Gastrocnemius medialis (tissue), 4 donors: ENCODE data around the gene SLC12A6. TPM values are rescaled to one million over a fixed set of nuclear protein-coding genes. Genes with fewer than 3 reads are reported as not detected.
"Not testable (repeated sequence)": the region's sequence is repeated elsewhere in the genome, so short reads cannot be mapped to it uniquely, and the experiment has no call there.

Experiments
- ATAC-seq, 2 donors: fragments of 150-250 bp; one replicate each; pipeline ENCODE4 v1.9.1; 2016
- DNase-seq, 2 donors: peaks; one replicate each; pipeline ENCODE4 v3.0.0-alpha.2; 2019
- H3K27ac ChIP-seq, 4 donors: fragments of 200-600 bp; sonication (generic); 1 replicate in 1 of 4; 2 replicates in 3 of 4; pipeline ENCODE4 v1.5.1; 2016 to 2018; ENCODE audit warnings: mild to moderate bottlenecking in 2 of 4, moderate library complexity in 1 of 4
- H3K27me3 ChIP-seq, 3 donors: fragments of 200-600 bp; sonication (generic) in 2 of 3; 1 replicate in 1 of 3; 2 replicates in 2 of 3; pipeline versions ENCODE4 v1.5.1 to v1.6.0; 2016 to 2019; ENCODE audit warnings: mild to moderate bottlenecking in 1 of 3, moderate library complexity in 1 of 3
- H3K36me3 ChIP-seq, 2 donors: fragments of 200-600 bp; sonication (generic) in 1 of 2; one replicate each; pipeline ENCODE4 v1.5.1; 2017 to 2018
- H3K4me1 ChIP-seq, 2 donors: fragments of 200-600 bp; sonication (generic) in 1 of 2; one replicate each; pipeline ENCODE4 v1.5.1; 2016 to 2017; ENCODE audit warnings: mild to moderate bottlenecking in 2 of 2
- H3K4me3 ChIP-seq, 4 donors: fragments of 200-600 bp; sonication (generic) in 3 of 4; 1 replicate in 1 of 4; 2 replicates in 3 of 4; pipeline ENCODE4 v1.5.1; 2016 to 2019; ENCODE audit warnings: mild to moderate bottlenecking in 2 of 4
- H3K9me3 ChIP-seq, 3 donors: fragments of 200-600 bp; sonication (generic) in 2 of 3; 1 replicate in 1 of 3; 2 replicates in 2 of 3; pipeline ENCODE4 v1.5.1; 2016 to 2019
- POLR2A ChIP-seq, 2 donors: fragments of 450-650 bp; IDR thresholded peaks; one replicate each; pipeline ENCODE4 v1.6.1; 2017; ENCODE audit warnings: antibody characterized with exemption in 2 of 2, mild to moderate bottlenecking in 2 of 2, moderate library complexity in 2 of 2
- in situ Hi-C, 4 donors: fragments of 200-750 bp; cut with MboI; loops; one replicate each; pipeline versions ENCODE4 v1.15.0 to v1.8.0; 2017; ENCODE audit warnings: low sequenced_read_pairs in 4 of 4
- intact Hi-C: fragments of 100-400 bp; cut with DNase I; formaldehyde crosslinking; loops from one replicate; pipeline ENCODE4 v1.15.1; 2023; ENCODE audit warnings: low total_unique reads
- total RNA-seq, 4 donors: library from RNA; depleted of rRNA; stranded (reverse); fragments of >200 nt; gene quantifications; one replicate each; pipeline versions ENCODE4 v1.1.0 to v1.2.3, GENCODE V29; 2016
- TF ChIP-seq, protein P1 (sequence below), 5 experiments: fragments of 450-650 bp in 3 of 5; fragments of 200-600 bp in 2 of 5; sonication (generic) in 2 of 5; IDR thresholded peaks in 4 of 5; conservative IDR thresholded peaks in 1 of 5; 1 replicate in 4 of 5; 2 replicates in 1 of 5; pipeline ENCODE4 v1.5.1; 2016 to 2019; ENCODE audit warnings: antibody characterized with exemption in 5 of 5, mild to moderate bottlenecking in 3 of 5, moderate library complexity in 3 of 5

The SLC12A6 gene
- total RNA-seq, 4 donors from 2014 or later: 17.3 to 25.4 (median 19.5) TPM

DNA sequence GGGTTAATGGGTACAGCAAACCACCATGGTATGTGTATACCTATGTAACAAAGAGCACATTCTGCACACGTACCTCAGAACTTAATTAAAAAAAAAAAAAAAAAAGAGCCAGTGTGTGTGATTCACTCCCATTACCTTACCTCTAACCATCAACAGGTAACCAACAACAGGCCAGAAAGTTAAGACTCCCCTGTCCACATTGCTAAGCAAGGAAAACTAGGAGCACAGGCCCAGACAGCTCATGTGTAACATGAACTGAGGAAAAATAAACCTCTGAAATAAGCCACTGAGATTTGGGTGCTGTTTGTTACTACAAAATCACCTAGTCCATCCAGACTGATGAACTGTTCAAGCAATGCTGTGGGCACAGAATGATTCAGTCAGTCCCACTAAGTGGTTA lies 133.6 kb downstream of the SLC12A6 start:
- Histone ChIP-seq H3K27ac (no peak overlapping the region), H3K9me3 (no peaks in the 10 kb centered on the region), H3K4me1 (peaks cover 10% of the 10 kb centered on the region in 2 donors), H3K4me3 (no peak overlapping the region), H3K27me3 (no peaks in the 10 kb centered on the region), H3K36me3 (no peaks in the 10 kb centered on the region)
- no peak for TF ChIP-seq POLR2A (IDR thresholded peaks at IDR 0.05)
- TF ChIP-seq, protein P1, sequence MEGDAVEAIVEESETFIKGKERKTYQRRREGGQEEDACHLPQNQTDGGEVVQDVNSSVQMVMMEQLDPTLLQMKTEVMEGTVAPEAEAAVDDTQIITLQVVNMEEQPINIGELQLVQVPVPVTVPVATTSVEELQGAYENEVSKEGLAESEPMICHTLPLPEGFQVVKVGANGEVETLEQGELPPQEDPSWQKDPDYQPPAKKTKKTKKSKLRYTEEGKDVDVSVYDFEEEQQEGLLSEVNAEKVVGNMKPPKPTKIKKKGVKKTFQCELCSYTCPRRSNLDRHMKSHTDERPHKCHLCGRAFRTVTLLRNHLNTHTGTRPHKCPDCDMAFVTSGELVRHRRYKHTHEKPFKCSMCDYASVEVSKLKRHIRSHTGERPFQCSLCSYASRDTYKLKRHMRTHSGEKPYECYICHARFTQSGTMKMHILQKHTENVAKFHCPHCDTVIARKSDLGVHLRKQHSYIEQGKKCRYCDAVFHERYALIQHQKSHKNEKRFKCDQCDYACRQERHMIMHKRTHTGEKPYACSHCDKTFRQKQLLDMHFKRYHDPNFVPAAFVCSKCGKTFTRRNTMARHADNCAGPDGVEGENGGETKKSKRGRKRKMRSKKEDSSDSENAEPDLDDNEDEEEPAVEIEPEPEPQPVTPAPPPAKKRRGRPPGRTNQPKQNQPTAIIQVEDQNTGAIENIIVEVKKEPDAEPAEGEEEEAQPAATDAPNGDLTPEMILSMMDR (IDR thresholded peaks at IDR 0.05 in 4 of 5, conservative IDR thresholded peaks at IDR 0.05 in 1 of 5): no peak
- in situ Hi-C loops (loop anchor here in 1 of 4 donors (25.0 kb wide), 1 partner anchor 783 kb away; the partner anchor contains the start of gene ZNF770), intact Hi-C loops (no loop called here)
- DNase-seq (no peak), ATAC-seq (no peak)

DNA sequence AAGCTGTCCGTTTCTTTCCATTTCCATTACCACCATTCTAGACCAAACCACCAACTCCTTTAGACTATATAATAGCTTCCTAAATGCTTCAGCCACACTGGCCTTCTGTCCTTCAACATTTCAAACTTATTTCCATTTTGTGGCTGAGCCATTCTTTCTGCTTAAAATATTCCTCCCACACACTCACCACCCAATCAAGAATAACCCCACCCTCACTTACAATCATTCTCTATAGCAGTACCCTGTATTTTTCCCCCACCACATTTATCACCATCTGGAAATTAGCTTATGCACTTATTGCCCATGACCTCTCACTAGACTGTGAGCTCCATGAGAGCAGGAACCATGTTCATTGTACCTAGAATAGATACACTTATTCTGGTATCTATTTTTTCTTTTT lies 134.3 kb downstream of the SLC12A6 start:
- no peaks in the 10 kb centered on the region for H3K9me3 ChIP-seq
- no peak overlapping the region for H3K4me3 ChIP-seq
- H3K27me3 ChIP-seq: no peaks in the 10 kb centered on the region
- in situ Hi-C loops: loop anchor here in 1 of 4 donors (25.0 kb wide), 1 partner anchor 784 kb away; the partner anchor contains the start of gene ZNF770
- H3K36me3 ChIP-seq: no peaks in the 10 kb centered on the region
- H3K4me1 ChIP-seq: peaks cover 3% of the 10 kb centered on the region in 2 donors
- no peak for DNase-seq
- no peak for ATAC-seq
- no peak overlapping the region for H3K27ac ChIP-seq
- TF ChIP-seq, protein P1 (IDR thresholded peaks at IDR 0.05 in 4 of 5, conservative IDR thresholded peaks at IDR 0.05 in 1 of 5): no peak
- TF ChIP-seq POLR2A (IDR thresholded peaks at IDR 0.05): no peak
- intact Hi-C loops: no loop called here

DNA sequence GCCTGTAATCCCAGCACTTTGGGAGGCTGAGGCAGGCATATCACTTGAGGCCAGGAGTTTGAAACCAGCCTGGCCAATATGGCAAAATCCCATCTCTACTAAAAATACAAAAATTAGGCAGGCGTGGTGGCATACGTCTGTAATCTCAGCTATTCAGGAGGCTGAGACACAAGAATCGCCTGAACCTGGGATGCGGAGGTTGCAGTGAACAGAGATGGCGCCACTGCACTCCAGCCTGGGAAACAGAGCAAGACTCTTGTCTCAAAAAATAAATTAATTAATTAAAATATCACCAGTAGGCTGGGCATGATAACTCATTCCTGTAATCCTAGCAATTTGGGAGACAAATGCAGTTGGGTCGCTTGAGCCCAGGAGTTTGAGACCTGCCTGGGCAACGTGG lies 144.3 kb downstream of the SLC12A6 start:
- ATAC-seq, H3K4me3 ChIP-seq, DNase-seq, H3K36me3 ChIP-seq, H3K27me3 ChIP-seq, in situ Hi-C loops, intact Hi-C loops, H3K27ac ChIP-seq, H3K4me1 ChIP-seq, H3K9me3 ChIP-seq: not testable (repeated sequence)

DNA sequence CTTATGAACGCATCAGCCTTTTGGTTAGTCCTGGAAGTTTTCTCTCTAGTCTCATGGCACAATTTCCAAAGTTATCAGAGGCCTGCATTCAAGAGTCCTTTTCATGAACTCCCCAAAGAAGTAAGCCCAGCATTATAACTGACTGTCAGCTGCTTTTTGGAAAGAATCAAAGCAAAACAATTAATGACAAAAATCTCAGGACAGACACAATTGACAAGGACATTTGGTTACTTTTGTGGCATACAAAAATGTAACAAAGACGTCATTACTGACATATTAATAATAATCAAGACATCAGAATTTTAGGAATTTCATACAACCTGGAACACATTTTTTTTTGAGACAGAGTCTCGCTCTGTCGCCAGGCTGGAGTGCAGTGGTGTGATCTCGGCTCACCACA lies 148.9 kb downstream of the SLC12A6 start:
- intact Hi-C loops: no loop called here
- Histone ChIP-seq H3K9me3 (no peaks in the 10 kb centered on the region), H3K36me3 (no peaks in the 10 kb centered on the region), H3K27me3 (no peaks in the 10 kb centered on the region), H3K4me1 (no peaks in the 10 kb centered on the region), H3K27ac (no peak overlapping the region), H3K4me3 (no peak overlapping the region)
- in situ Hi-C loops: no loop called here
- no peak for DNase-seq
- no peak for TF ChIP-seq POLR2A (IDR thresholded peaks at IDR 0.05)
- TF ChIP-seq, protein P1 (IDR thresholded peaks at IDR 0.05 in 4 of 5, conservative IDR thresholded peaks at IDR 0.05 in 1 of 5): no peak
- ATAC-seq: no peak

DNA sequence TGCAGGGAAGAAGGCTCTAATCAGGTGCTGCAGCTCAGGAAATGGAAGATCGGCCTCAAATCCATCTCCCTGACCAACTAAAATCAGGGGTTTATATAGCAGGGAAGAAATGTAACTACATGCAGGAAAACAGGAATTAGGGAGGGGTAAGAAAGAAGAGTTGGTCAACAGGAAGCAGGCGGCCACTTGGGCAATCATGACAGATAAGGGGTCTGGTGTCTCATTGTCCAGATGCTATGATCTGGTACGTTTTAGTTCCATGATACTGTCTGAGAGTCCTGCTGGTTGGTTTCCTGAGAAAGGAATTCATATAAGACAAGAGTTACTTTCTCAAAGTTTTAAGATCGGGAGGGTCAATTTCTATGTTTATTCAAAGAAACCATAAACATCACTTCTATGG lies 151.9 kb downstream of the SLC12A6 start:
- intact Hi-C loops (no loop called here), in situ Hi-C loops (no loop called here)
- Histone ChIP-seq H3K4me1 (no peaks in the 10 kb centered on the region), H3K27me3 (no peaks in the 10 kb centered on the region), H3K27ac (no peak overlapping the region), H3K4me3 (no peak overlapping the region), H3K9me3 (no peaks in the 10 kb centered on the region), H3K36me3 (no peaks in the 10 kb centered on the region)
- no peak for DNase-seq
- TF ChIP-seq, protein P1 (IDR thresholded peaks at IDR 0.05 in 4 of 5, conservative IDR thresholded peaks at IDR 0.05 in 1 of 5): no peak
- ATAC-seq: no peak
